BJ (cell line): ENCODE results near the gene TNS3. TPM values are rescaled to one million over a fixed set of nuclear protein-coding genes. Genes with fewer than 3 reads are reported as not detected.

Experiments used
- CTCF ChIA-PET: fragments of 350-600 bp; formaldehyde crosslinking; extraction: SDS; loops from one replicate; lab custom pipeline; 2021; ENCODE audit warnings: antibody characterized with exemption, inconsistent platforms; lab: Yijun Ruan, JAX
- POLR2A ChIA-PET: fragments of 300-600 bp; sonication (Branson Sonifier 250); formaldehyde crosslinking; extraction: SDS; loops from one replicate; lab custom pipeline; 2021; ENCODE audit warnings: antibody characterized with exemption; lab: Charles Lee
- DNase-seq: peaks from one replicate; pipeline ENCODE4 v3.0.0-alpha.2; 2011; ENCODE audit warnings: low read depth
- H3K27me3 ChIP-seq: 2 replicates; pipeline ENCODE4 v1.6.0; 2011; ENCODE audit warnings: low read length; ENCODE audit not compliant: control insufficient read depth, insufficient read depth
- H3K36me3 ChIP-seq: 2 replicates; pipeline ENCODE4 v1.5.1; 2011; ENCODE audit warnings: low read length; ENCODE audit not compliant: control insufficient read depth, insufficient read depth
- H3K4me3 ChIP-seq: 2 replicates; pipeline ENCODE4 v1.5.1; 2011; ENCODE audit warnings: low read depth, mild to moderate bottlenecking, control low read depth, low read length
- polyA plus RNA-seq: library from polyadenylated mRNA; depleted of rRNA; stranded (reverse); fragments of >200 nt; gene quantifications from 2 replicates; pipeline ENCODE4 v1.2.3, GENCODE V29; 2011
- TF ChIP-seq, protein P1 (sequence below): IDR thresholded peaks from 2 replicates; pipeline ENCODE4 v1.5.1; 2011; ENCODE audit warnings: low read depth, mild to moderate bottlenecking, control low read depth, inconsistent platforms, low read length, moderate library complexity; ENCODE audit not compliant: insufficient read depth

The TNS3 gene
- polyA plus RNA-seq, 1 experiment, result 126 TPM

GRCh38 chr7:47352394-47352968, 229.4 kb downstream of the TNS3 start:
- Histone ChIP-seq H3K36me3 (peaks cover 38% of the 10 kb centered on the region), H3K4me3 (no peak overlapping the region), H3K27me3 (no peaks in the 10 kb centered on the region)
- TF ChIP-seq, protein P1, sequence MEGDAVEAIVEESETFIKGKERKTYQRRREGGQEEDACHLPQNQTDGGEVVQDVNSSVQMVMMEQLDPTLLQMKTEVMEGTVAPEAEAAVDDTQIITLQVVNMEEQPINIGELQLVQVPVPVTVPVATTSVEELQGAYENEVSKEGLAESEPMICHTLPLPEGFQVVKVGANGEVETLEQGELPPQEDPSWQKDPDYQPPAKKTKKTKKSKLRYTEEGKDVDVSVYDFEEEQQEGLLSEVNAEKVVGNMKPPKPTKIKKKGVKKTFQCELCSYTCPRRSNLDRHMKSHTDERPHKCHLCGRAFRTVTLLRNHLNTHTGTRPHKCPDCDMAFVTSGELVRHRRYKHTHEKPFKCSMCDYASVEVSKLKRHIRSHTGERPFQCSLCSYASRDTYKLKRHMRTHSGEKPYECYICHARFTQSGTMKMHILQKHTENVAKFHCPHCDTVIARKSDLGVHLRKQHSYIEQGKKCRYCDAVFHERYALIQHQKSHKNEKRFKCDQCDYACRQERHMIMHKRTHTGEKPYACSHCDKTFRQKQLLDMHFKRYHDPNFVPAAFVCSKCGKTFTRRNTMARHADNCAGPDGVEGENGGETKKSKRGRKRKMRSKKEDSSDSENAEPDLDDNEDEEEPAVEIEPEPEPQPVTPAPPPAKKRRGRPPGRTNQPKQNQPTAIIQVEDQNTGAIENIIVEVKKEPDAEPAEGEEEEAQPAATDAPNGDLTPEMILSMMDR, result no peak
- DNase-seq, result no peak
- ChIA-PET CTCF (no interaction called here), POLR2A (no interaction called here)

GRCh38 chr7:47351233-47352154, 230.4 kb downstream of the TNS3 start:
- H3K4me3 ChIP-seq, result no peak overlapping the region
- TF ChIP-seq, protein P1, result no peak
- ChIA-PET POLR2A (no interaction called here), CTCF (no interaction called here)
- no peaks in the 10 kb centered on the region for H3K27me3 ChIP-seq
- H3K36me3 ChIP-seq, result peaks cover 40% of the 10 kb centered on the region
- DNase-seq, result no peak

- ChIA-PET CTCF (no interaction called here), POLR2A (no interaction called here)
- Histone ChIP-seq H3K4me3 (no peak overlapping the region), H3K36me3 (peaks cover 45% of the 10 kb centered on the region), H3K27me3 (no peaks in the 10 kb centered on the region)
- no peak for DNase-seq
- TF ChIP-seq, protein P1, result no peak
Measured at GRCh38 chr7:47350425-47350824, 231.5 kb downstream of the TNS3 start.

DNA sequence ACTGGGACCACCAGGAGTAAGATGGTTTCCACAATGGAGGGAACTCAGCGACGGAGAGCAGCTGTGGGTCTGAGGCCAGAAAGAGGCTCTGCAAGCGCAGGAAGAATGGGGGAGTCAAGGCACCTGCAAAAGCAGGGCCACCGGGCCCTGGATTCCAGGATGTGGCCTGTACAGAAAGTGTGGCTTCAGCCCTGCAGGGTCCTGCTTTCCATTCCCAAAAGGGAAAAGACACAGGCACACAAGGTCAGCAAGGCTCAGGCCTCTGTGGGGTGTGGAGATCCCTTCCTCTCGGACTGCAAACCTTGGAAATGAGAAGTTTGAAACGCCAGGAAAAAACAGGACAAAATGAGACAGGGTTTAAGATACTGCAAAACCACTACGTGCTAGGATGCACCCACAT, 232.5 kb downstream of the TNS3 start:
- CTCF ChIA-PET, result interaction anchor here (1.0 kb wide), 1 partner anchor 10 kb away, joined by 3 read pairs; no protein-coding TSS in a partner anchor

More for the DNA sequence above, 232.5 kb downstream of the TNS3 start:
- Histone ChIP-seq H3K4me3 (no peak overlapping the region), H3K36me3 (peaks cover 42% of the 10 kb centered on the region), H3K27me3 (no peaks in the 10 kb centered on the region)
- POLR2A ChIA-PET, result no interaction called here
- no peak for DNase-seq
- TF ChIP-seq, protein P1, result no peak
